Pulmonary artery endothelial cell (primary cell): ENCODE data around the gene GPRIN1. TPM values are rescaled to one million over a fixed set of nuclear protein-coding genes. Genes with fewer than 3 reads are reported as not detected.
"Not testable (repeated sequence)": the region's sequence is repeated elsewhere in the genome, so short reads cannot be mapped to it uniquely, and the experiment has no call there.

Source experiments
- DNase-seq: peaks from one replicate; pipeline ENCODE4 v3.0.0-alpha.2; 2011; ENCODE audit warnings: low read depth, low spot score
- total RNA-seq: library from RNA; depleted of rRNA; stranded (reverse); fragments of >200 nt; gene quantifications from 2 replicates; pipeline ENCODE4 v1.2.3, GENCODE V29; 2014

GPRIN1 gene
- total RNA-seq, 1 donor from 2014 or later: 7.5 TPM

DNA sequence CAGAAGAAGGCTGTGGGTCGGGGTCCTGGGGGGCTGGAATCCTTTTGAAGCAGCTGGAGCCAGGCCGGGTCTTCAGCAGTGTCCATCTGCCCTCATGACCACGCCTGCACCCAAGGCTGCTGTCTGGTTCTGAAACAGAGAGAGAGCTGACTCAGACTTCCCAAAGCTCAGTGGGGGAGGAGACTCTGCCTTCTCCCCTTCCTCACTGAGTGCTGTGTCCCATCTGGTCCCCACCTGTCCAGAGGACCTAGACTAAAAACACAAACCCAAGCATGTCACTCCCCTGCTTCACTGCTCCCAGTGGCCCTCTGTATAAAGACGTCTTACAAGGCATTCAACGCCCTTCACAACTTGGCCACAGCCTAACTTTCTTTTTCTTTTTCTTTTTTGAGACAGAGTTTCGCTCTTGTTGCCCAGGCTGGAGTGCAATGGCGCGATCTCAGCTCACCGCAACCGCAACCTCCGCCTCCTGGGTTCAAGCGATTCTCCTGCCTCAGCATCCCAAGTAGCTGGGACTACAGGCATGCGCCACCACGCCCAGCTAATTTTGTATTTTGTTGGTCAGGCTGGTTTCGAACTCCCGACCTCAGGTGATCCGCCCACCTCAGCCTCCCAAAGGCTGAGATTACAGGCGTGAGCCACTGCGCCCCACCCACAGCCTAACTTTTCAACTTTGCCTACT, 10.1 kb downstream of the GPRIN1 start:
- DNase-seq: not testable (repeated sequence)

DNA sequence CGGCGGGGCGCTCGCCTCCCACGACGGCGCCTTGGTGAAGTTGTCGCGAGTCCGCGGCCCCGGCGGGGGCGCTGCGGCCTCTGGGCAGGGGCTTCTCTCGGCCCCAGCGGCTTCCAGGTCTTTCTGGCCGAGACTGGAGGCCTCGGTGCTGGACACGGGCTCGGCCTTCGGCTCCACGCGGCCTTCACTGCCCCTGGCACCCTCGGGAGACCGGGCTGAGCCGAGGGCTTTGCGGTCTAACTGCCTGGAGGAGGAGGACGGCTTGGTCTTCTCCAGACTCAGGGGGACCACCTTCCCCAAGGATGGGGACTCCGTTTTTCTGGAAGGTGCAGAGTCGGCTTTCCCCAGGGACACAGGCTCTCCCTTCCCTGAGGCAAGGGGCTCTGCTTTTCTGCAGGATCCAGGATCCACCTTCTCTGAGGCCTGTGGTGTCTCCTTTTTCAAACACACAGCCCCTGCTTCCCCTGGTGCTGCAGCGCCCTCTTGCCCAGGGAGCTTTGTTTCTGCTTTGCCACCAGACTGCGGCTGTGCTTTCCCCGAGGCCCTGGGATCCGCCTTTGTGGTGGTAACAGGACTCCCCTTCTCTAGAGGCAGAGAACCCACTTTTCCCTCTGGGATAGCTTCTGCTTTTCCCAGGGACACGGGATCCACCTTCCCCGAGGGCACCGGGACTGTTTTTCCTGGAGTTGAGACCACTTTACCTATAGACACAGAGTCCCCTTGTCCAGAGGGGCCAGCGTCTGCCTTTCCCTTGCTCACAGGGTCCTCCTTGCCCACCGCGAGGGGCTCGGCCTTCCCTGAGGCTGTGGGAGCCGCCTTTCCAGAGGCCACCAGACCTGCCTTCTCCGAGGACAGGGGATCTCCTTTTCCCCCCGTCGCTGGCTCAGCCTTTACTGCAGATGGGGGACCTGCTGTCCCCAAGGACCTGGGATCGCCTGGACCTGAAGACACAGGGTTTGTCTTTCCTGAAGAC, 12.3 kb downstream of the GPRIN1 start:
- no peak for DNase-seq

DNA sequence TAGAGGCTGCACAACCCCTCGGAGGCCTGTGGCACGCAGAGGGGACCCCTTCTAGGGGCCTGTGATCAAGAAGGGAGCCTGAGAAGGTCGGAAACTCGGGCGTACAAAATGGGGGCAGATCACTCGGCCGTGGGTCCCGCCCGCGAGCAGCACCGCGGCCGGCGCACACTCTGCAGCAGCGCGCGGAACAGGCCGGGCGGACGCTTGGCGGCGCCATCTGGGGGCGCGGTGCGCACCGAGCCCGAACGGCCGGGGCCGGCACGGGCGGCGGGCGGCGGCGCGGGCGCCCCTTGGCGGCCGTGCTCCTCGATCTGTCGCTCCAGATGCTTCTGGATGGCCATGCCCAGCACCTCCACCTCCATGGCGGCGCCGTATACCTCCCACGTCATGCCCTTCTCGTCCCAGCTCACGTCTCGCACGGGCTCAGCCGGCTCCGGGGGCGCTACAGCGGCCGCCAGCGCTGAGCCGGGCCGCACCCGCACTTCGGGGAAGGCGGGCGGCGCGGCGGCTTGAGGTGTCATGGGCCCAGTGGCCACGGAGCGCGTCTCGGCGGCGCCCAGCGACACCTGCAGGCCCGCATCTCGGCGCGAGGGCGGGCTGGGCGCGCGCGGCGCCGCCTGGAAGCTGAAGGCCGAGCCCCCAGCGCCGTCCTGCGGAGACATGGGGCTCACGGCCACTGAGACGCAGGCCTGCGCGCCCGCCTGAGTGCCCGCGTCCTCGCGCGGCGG, 13.1 kb downstream of the GPRIN1 start:
- no peak for DNase-seq

DNA sequence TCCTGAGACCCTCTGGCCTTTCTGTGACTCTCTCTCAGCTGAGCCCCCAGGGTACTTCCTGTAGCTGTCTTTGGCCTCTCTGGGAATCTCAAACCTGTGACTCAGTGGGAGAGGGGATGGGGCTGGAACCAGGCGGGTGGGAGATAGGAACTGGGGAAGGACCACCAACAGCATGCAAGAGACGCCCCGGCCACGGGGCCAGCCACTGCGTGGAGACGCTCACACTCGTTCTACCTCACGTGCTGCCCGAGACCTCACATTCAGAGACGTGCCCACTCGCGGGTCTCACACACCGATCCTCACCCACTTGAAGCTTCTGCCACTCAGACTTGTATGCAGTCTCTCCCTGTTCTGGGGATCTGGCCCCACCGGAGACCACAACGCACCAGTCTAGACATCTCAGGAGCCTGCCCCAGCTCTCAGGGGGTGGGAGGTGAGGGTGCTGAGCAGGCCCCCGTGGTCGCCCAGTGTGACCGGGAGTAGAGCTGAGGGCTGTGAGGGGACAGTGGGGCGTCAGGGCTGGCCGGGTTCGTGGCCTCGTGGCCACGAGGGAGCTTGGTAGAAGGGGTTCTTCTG, 13.8 kb downstream of the GPRIN1 start:
- no peak for DNase-seq

DNA sequence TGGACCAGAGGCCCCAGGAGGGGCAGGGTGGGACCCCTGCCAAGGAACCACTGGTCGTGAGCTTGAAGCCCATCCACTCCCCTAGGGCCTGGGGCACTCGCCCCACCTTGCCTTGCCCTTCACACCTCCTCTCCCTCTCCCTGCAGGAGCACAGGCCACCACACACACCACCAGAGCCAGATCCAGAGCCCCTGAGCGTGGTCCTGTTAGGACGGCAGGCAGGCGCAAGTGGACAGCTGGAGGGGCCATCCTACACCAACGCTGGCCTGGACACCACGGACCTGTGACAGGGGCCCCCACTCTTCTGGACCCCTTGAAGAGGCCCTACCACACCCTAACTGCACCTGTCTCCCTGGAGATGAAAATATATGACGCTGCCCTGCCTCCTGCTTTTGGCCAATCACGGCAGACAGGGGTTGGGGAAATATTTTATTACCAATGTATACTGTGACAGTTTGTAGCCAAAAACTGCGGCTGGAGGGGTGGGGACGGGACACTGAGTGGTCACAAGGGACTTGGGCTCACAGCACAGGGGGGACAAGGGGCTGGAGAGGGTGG, 14.5 kb downstream of the GPRIN1 start:
- DNase-seq: no peak

DNA sequence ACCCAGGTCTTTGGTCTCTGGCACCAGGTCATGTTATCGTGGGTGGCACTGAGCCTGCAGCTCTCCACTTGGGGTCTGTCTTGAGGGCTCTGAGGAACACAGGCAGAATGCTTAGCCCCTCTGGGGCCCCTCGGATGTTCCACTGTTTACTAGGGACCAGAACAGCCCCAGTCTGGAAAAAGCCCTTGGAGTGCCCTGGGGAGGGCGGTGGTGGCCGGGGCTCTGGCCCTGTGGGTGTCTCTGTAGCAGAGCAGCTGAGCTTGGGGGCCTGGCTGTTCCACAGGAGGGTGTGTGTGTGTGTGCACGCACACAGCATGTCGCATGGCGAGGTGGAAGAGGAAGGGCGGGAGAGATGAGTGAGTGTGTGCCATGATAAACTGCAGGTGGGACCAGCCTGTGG, 15.4 kb downstream of the GPRIN1 start:
- no peak for DNase-seq

DNA sequence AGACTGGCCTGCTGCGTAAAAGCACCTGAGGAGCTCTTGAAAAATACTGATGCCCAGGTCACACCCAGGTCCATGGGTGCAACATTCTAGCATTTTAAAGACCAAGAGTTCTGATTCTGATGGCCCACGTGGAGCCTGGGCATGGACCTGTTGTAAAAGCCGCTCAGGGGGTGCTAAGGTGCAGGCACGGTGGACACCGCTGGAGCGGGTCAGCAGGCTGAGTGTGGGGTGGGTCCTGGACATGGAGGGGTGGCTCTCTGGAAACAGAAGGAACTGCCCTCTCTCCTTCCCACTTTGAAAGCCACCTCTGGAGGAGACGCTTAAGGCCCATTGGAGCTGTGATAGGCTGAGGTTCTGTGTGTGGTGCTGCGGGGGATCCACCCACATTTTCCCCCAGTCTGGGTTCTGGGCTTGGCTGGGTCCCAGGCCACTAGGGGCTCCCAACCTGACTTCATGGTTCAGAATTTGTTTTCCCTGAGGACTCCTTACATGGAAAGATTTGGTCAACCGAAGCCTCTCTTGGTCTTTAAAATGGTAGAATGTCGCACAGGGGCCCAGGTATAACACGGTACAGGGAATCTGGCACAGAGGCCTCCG, 16.6 kb downstream of the GPRIN1 start:
- DNase-seq: no peak

DNA sequence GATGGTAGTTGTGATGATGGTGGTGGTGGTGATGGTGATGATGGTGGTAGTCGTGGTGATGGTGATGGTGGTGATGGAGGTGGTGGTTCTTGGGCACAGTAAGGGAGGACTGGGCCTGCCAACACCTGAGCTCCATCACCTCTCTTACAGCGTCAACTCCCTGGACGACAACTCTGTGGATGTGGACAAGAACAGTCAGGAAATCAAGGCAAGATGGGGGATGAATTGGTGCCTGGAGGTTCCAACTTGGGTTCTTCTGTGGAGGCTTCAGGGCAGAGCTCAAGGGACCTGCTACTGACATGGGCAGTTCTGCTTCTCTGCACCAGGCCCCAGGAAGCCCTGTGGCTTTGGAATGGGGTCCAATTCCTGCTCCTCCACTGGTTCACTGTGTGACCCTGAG, 17.4 kb downstream of the GPRIN1 start:
- DNase-seq: no peak

DNA sequence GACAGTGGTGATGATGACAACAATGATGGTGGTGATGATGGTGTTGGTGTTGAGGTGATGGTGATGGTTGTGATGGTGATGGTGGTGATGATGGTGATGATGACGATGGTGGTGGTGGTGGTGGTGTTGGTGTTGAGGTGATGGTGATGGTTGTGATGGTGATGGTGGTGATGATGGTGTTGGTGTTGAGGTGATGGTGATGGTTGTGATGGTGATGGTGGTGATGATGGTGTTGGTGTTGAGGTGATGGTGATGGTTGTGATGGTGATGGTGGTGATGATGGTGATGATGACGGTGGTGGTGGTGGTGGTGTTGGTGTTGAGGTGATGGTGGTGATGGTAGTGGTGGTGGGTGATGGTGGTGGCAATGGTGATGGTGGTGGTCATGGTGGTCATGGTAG, 18.3 kb downstream of the GPRIN1 start:
- not testable (repeated sequence) for DNase-seq

DNA sequence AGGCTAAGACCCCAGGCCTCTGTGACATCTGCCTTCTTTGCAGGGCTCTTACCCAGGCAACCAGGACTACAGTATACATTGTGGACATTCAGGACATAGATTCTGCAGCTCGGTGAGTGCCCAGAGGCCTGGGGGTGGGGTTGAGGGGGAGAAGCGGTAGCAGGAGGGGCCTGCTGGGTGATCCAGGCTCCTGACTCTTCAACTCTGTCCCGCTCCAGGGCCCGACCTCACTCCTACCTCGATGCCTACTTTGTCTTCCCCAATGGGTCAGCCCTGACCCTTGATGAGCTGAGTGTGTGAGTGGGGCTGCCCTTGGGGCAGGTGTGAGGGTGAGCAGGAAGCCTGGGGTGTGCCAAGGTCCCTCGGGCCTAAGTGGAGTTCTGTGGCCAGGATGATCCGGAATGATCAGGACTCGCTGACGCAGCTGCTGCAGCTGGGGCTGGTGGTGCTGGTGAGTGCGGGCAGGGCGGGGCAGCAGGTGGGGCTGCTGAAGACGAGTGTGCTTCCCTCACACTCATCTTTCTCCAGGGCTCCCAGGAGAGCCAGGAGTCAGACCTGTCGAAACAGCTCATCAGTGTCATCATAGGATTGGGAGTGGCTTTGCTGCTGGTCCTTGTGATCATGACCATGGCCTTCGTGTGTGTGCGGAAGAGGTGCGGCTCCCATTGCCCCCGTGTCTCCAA, 19.8 kb downstream of the GPRIN1 start:
- no peak for DNase-seq

DNA sequence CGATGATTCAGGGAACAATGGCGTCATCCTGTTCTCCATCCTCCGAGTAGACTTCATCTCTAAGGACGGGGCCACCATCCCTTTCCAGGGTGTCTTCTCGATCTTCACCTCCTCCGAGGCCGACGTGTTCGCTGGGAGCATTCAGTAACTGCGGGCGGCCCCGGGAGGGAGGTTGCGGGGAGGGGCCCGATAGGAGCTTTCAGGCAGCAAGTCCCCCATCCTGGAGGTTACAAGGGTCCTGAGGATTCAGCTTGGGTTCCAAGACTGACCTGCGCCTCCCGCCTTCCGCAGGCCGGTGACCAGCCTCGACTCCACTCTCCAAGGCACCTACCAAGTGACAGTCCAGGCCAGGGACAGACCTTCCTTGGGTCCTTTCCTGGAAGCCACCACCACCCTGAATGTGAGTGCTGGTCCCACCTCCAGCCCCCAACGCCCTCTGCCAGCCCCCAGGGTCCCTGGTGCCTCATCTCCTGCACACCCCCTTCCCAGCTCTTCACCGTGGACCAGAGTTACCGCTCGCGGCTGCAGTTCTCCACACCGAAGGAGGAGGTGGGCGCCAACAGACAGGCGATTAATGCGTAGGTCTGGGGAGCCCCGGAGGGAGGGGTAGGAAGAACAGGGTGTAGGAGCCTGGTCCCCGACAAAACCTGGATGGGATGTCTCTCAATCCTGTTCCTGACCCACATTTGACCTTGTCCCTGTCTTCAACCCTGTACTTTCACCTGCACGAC, 20.8 kb downstream of the GPRIN1 start:
- DNase-seq: no peak

DNA sequence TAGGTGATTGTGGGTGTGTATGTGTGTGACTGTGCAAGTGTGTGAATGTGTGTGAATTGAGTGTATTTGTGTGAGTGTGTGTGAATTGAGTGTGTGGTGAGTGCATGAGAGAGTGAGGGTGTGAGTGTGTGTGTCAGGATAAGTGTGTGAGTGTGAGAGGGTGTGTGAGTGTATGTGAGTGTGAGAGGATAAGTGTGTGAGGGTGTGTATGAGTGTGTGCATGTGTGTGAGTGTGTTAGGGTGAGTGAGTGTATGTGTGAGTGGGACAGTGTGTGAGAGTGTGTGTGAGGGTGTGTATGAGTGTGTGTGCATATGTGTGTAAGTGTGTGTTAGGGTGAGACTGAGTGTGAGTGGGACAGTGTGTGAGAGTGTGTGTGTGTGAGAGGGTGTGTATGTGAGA, 21.7 kb downstream of the GPRIN1 start:
- no peak for DNase-seq

DNA sequence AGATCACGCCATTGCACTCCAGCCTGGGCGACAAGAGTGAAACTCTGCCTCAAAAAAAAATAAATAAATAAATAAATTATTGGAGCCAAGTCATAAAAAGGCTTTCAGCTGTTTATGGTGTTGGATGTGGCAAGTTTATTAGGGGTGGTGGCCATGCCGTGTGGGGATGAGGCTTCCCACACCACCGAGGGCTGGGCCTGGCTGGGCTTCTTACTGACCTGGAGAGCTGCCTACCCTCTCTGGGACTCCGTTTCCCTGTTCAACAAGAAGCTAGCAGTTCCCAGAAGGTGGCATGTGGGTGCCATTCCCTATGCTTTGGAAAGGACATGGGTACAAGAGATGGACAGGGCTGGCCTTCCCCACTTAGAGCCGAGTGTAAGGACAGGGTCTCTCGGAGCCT, 22.6 kb downstream of the GPRIN1 start:
- DNase-seq: no peak

DNA sequence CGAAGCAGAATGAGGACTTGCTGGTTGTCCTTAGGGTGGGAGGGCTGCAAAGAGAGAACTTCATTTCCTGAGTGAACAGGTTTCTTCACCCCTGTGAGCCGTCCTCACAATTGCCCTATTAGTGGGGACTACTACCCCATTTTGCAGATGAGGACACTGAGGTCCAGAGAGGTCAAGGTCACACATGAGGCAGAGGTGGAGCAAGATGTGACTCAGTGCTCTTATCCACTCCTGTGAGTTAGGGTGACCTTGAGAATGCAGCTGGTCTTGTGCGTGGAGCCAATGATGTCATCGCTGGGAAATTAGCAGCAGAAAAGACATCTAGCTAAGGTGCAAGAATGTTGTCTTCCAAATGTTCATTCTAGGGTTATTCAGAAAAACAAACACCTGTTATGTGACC, 26.9 kb downstream of the GPRIN1 start:
- no peak for DNase-seq

DNA sequence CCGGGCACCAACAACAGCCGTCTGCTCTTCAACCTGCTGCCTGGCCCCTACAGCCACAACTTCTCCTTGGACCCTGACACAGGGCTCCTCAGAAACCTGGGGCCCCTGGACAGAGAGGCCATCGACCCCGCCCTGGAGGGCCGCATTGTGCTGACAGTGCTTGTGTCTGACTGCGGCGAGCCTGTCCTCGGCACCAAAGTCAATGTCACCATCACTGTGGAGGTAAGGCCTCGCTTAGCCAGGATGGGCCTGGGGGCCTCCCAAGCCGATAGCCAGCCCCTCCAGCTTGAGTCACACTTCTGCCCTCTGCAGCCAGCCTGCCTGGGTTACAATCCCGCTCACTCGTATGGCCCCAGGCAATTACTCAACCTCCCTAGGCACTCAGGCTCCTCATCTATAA, 28.6 kb downstream of the GPRIN1 start:
- no peak for DNase-seq

DNA sequence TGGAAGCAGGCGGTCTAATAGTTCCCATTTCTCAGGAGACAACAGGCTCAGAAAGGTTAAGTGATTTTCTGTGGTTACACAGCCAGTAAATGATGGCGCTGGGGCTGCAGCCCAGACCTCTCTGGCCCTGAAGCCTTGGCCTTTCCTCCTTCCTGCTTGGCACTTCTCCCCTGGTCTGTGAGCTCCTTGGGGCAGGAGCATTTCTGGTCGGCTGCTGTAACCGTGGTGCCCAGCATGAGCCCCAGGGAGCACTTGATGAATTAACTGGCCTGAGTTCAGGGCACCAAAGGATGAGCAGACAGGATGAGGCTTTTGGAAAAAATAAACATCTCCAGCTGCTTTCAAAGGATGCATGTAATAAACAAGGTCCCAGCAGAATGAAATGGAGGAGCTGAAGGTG, 30.6 kb downstream of the GPRIN1 start:
- DNase-seq: no peak

DNA sequence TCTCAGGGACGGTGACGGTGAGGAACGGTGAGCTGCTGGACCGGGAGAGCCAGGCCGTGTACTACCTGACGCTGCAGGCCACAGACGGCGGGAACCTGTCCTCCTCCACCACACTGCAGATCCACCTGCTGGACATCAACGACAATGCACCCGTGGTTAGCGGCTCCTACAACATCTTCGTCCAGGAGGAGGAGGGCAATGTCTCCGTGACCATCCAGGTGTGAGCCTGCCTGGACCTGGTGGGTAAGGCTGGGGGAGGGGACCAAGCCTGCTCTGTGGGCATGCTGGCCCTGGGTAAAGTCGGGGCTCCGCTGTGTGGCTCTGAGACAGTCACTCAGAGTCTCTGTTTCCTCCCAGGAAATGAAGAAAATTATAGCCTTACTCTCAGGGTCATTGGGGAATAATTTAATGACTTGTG, 31.6 kb downstream of the GPRIN1 start:
- peak; percentile 17 for DNase-seq

DNA sequence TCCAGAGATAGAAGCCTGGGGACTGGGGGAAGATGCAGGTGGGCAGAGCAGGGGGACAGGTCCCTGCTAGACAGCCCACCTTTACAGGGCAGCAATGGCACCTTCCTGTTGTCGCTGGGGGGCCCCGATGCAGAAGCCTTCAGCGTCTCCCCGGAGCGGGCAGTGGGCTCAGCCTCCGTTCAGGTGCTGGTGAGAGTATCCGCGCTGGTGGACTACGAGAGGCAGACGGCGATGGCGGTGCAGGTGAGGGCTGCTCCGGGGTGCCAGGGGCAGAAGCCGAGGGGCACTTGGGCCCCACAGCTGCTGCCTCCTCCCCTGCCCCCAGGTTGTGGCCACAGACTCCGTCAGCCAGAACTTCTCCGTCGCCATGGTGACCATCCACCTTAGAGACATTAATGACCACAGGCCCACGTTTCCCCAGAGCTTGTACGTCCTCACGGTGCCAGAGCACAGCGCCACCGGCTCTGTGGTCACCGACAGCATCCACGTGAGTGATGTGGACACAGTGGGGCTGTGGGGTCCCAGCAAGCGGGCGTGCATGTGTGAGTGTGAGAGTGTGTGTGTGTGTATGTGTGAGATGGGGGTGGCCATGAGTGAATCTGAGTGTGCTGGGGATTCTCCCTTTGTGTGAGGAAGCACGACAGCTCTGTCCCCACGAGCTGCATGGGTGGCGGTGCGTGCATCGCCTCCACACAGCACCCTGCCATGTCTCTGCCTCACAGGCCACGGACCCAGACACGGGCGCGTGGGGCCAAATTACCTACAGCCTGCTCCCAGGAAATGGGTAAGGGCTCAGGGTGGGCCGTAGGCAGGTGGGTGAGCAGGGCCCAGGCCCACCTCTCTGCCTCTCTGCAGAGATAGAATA, 32.4 kb downstream of the GPRIN1 start:
- no peak for DNase-seq
